Bronchial epithelial cell (primary cell): ENCODE data around the gene UCHL5. TPM values are rescaled to one million over a fixed set of nuclear protein-coding genes. Genes with fewer than 3 reads are reported as not detected.
A peak's percentile ranks its signal among the peaks of the same experiment; 100 is the strongest.
"Not testable (repeated sequence)": the region's sequence is repeated elsewhere in the genome, so short reads cannot be mapped to it uniquely, and the experiment has no call there.

Experiments used
- DNase-seq: peaks from one replicate; pipeline ENCODE4 v3.0.0-alpha.2; 2010; ENCODE audit warnings: low read depth
- FAIRE-seq: peaks from 2 replicates; lab custom pipeline; 2011; peaks lifted over from hg19 to GRCh38; lab: Jason Lieb, UNC
- H3K27me3 ChIP-seq: 2 replicates; pipeline ENCODE4 v1.5.1; 2011; ENCODE audit warnings: low read length; ENCODE audit not compliant: control insufficient read depth, insufficient read depth
- H3K36me3 ChIP-seq: 2 replicates; pipeline ENCODE4 v1.5.1; 2011; ENCODE audit warnings: low read length; ENCODE audit not compliant: control insufficient read depth, insufficient read depth
- H3K4me3 ChIP-seq: 2 replicates; pipeline ENCODE4 v1.5.1; 2011; ENCODE audit warnings: mild to moderate bottlenecking, low read depth, low read length, control low read depth
- CTCF ChIP-seq: IDR thresholded peaks from 2 replicates; pipeline ENCODE4 v1.5.1; 2011; ENCODE audit warnings: mild to moderate bottlenecking, moderate library complexity, low read length, control low read depth, inconsistent platforms; ENCODE audit not compliant: insufficient read depth, severe bottlenecking
- total RNA-seq: library from RNA; depleted of rRNA; stranded (reverse); fragments of >200 nt; gene quantifications from 2 replicates; pipeline ENCODE4 v1.2.1, GENCODE V29; 2014

The UCHL5 gene
- total RNA-seq, 1 donor from 2014 or later = 26.3 TPM

- Histone ChIP-seq H3K4me3 (peak overlapping the region; percentile 80), H3K36me3 (no peaks in the 10 kb centered on the region), H3K27me3 (no peaks in the 10 kb centered on the region)
- no peak for DNase-seq
- TF ChIP-seq CTCF = no peak
- no peak for FAIRE-seq
These were observed 1.8 kb upstream of the UCHL5 start for GRCh38 chr1:193060938-193061337.

GRCh38 chr1:193060406-193060805 lies 1.2 kb upstream of the UCHL5 start:
- Histone ChIP-seq H3K36me3 (no peaks in the 10 kb centered on the region), H3K4me3 (peak overlapping the region; percentile 80), H3K27me3 (no peaks in the 10 kb centered on the region)
- no peak for TF ChIP-seq CTCF
- DNase-seq = no peak
- no peak for FAIRE-seq

GRCh38 chr1:193060115-193060403 lies 899 bp upstream of the UCHL5 start:
- no peak for TF ChIP-seq CTCF
- H3K36me3 ChIP-seq = no peaks in the 10 kb centered on the region
- no peaks in the 10 kb centered on the region for H3K27me3 ChIP-seq
- DNase-seq (no peak), FAIRE-seq (no peak)
- peak overlapping the region; percentile 80 for H3K4me3 ChIP-seq

- Histone ChIP-seq H3K36me3 (no peaks in the 10 kb centered on the region), H3K27me3 (no peaks in the 10 kb centered on the region), H3K4me3 (peak overlapping the region; percentile 80)
- DNase-seq = peak; percentile 53
- no peak for FAIRE-seq
- TF ChIP-seq CTCF = no peak
These were observed 455 bp downstream of the UCHL5 start for GRCh38 chr1:193058529-193059281.

- DNase-seq (no peak), FAIRE-seq (no peak)
- Histone ChIP-seq H3K36me3 (peaks cover under 1% of the 10 kb centered on the region), H3K4me3 (no peak overlapping the region), H3K27me3 (no peaks in the 10 kb centered on the region)
- TF ChIP-seq CTCF = no peak
These were observed 4.9 kb downstream of the UCHL5 start for GRCh38 chr1:193054169-193054675.

- H3K4me3 ChIP-seq, DNase-seq, FAIRE-seq, H3K27me3 ChIP-seq, H3K36me3 ChIP-seq: not testable (repeated sequence)
These were observed 10.2 kb downstream of the UCHL5 start for GRCh38 chr1:193048913-193049312.
